Suprapubic skin (tissue), 4 donors: ENCODE measurements around the gene PTMA.

Experiments
- EP300 ChIP-seq: sonication (generic); formaldehyde crosslinking; IDR thresholded peaks from one replicate; pipeline ENCODE4 v1.6.1; 2017; ENCODE audit warnings: antibody characterized with exemption
- POLR2A ChIP-seq, 2 donors: fragments of 450-650 bp; IDR thresholded peaks; one replicate each; pipeline ENCODE4 v1.6.1; 2017; ENCODE audit warnings: antibody characterized with exemption in 2 of 2, mild to moderate bottlenecking in 2 of 2, moderate library complexity in 2 of 2
- POLR2AphosphoS5 ChIP-seq, 3 donors: sonication (generic); formaldehyde crosslinking; IDR thresholded peaks; one replicate each; pipeline ENCODE4 v1.6.1; 2017; ENCODE audit warnings: antibody characterized with exemption in 3 of 3
- TF ChIP-seq, protein P1 (sequence below), 2 donors: fragments of 200-600 bp in 1 of 2; fragments of 450-650 bp in 1 of 2; sonication (generic) in 1 of 2; IDR thresholded peaks; one replicate each; pipeline ENCODE4 v1.5.1; 2016 to 2019; ENCODE audit warnings: antibody characterized with exemption in 2 of 2, mild to moderate bottlenecking in 1 of 2, moderate library complexity in 1 of 2

GRCh38 chr2:231699006-231699405 is 9.3 kb upstream of the PTMA start:
- TF ChIP-seq POLR2A (IDR thresholded peaks at IDR 0.05) (no peak), EP300 (no peak), POLR2AphosphoS5 (IDR thresholded peaks at IDR 0.05) (no peak)
- TF ChIP-seq, protein P1, sequence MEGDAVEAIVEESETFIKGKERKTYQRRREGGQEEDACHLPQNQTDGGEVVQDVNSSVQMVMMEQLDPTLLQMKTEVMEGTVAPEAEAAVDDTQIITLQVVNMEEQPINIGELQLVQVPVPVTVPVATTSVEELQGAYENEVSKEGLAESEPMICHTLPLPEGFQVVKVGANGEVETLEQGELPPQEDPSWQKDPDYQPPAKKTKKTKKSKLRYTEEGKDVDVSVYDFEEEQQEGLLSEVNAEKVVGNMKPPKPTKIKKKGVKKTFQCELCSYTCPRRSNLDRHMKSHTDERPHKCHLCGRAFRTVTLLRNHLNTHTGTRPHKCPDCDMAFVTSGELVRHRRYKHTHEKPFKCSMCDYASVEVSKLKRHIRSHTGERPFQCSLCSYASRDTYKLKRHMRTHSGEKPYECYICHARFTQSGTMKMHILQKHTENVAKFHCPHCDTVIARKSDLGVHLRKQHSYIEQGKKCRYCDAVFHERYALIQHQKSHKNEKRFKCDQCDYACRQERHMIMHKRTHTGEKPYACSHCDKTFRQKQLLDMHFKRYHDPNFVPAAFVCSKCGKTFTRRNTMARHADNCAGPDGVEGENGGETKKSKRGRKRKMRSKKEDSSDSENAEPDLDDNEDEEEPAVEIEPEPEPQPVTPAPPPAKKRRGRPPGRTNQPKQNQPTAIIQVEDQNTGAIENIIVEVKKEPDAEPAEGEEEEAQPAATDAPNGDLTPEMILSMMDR (IDR thresholded peaks at IDR 0.05) = no peak
